ENCODE results near the gene CLCN2. TPM values are rescaled to one million over a fixed set of nuclear protein-coding genes. Genes with fewer than 3 reads are reported as not detected.

CLCN2 gene
- total and polyA plus RNA-seq, 2 of the 4 experiments (the other 2 are of a cell fraction) = 2.9 to 5.8 TPM

GRCh38 chr3:184300378-184300720, 61.1 kb downstream of the CLCN2 start:
- H3K79me1 ChIP-seq (ENCODE audit: low read depth in 1 of 2, low read length in 2 of 2) = peaks cover 27 to 49% of the 10 kb centered on the region in 2 experiments
- peaks cover 44% of the 10 kb centered on the region for H4K20me1 ChIP-seq (ENCODE audit: insufficient read depth, low read length)
- H3K14ac ChIP-seq (replicated peaks; ENCODE audit: low read depth, low read length) = peak overlapping the region; percentile 62
- peak overlapping the region; percentile 96; the same call in 1 of the 2 replicates for H3K23ac ChIP-seq (ENCODE audit: low read depth, low read length)
- H3K56ac ChIP-seq (ENCODE audit: extremely low read depth, insufficient read depth, low read length) = no peak overlapping the region; the same call in 1 of the 2 replicates
- no peaks in the 10 kb centered on the region for H3K9me3 ChIP-seq (ENCODE audit: control insufficient read depth, insufficient read depth, low read length)
- H3K27ac ChIP-seq (ENCODE audit: insufficient read depth, low read length) = peak overlapping the region; percentile 62; the same call in 1 of the 2 replicates
- DNase-seq (peak; percentile 75), ATAC-seq (ENCODE audit: low read depth) (no peak)
- H4K5ac ChIP-seq (ENCODE audit: low read depth, low read length) = 0 out of 2 replicates have a peak overlapping the region, but pooled peaks have one; percentile 25
- H2BK120ac ChIP-seq (ENCODE audit: low read depth, low read length) = peak overlapping the region; percentile 64; the same call in 1 of the 2 replicates
- ChIA-PET POLR2A (ENCODE audit: unreplicated experiment) (no interaction called here), CTCF (no interaction called here)
- intact Hi-C loops (cut with micrococcal nuclease) (no loop called here), dilution Hi-C loops (cut with HindIII; ENCODE audit: low sequenced_read_pairs, unreplicated experiment) (no loop called here), in situ Hi-C loops (cut with MboI; ENCODE audit: low sequenced_read_pairs) (no loop called here)
- no peak overlapping the region for H2AFZ ChIP-seq (replicated peaks; ENCODE audit: low read length, poor library complexity)
- H2BK15ac ChIP-seq (ENCODE audit: low read depth, low read length) = no peak overlapping the region
- H3K4me1 ChIP-seq (ENCODE audit: control insufficient read depth, insufficient read depth, low read length) = peaks cover 2% of the 10 kb centered on the region; the same call in 1 of the 2 replicates
- peak overlapping the region; percentile 58; the same call in 1 of the 2 replicates for H2AK5ac ChIP-seq (ENCODE audit: low read depth, low read length)
- H3K27me3 ChIP-seq (ENCODE audit: control insufficient read depth, insufficient read depth, low read length) = no peaks in the 10 kb centered on the region
- peak overlapping the region; percentile 0 to 67; a peak in 1 of 4 replicates for H4K8ac ChIP-seq (ENCODE audit: low read depth in 2 of 2, low read length in 2 of 2)
- WGBS, 2 experiments (ENCODE audit: extremely low coverage in 2 of 2, insufficient read length in 1 of 2) = no CpG with 5 or more reads among the region's 3 CpGs
- BruUV-seq (replicated peaks) = no TSS peak
- H3K4me3 ChIP-seq (ENCODE audit: insufficient read depth, low read depth, low read length) = peak overlapping the region; percentile 96
- H4K91ac ChIP-seq (ENCODE audit: insufficient read depth, low read depth, low read length) = no peak overlapping the region
- no peak overlapping the region for H3K18ac ChIP-seq (ENCODE audit: low read depth, low read length)
- H3K9ac ChIP-seq (ENCODE audit: low read depth, low read length) = peak overlapping the region; percentile 93
- no peaks in the 10 kb centered on the region; the same call in 1 of the 2 replicates for H3K9me1 ChIP-seq (ENCODE audit: insufficient read depth, low read length)
- no peak for TF ChIP-seq MAFK (IDR thresholded peaks at IDR 0.05; ENCODE audit: low read depth, low read length)
- peak; percentile 25; the same call in 1 of the 2 replicates for TF ChIP-seq POLR2A (IDR thresholded peaks at IDR 0.05; ENCODE audit: low read depth, low read length)
- TF ChIP-seq CEBPB (IDR thresholded peaks at IDR 0.05; ENCODE audit: low read depth, low read length) = no peak
- peak; percentile 19; the same call in 1 of the 2 replicates for TF ChIP-seq FOS (IDR thresholded peaks at IDR 0.05; ENCODE audit: low read depth, low read length)
- TF ChIP-seq CHD1 (IDR thresholded peaks at IDR 0.05; ENCODE audit: low read depth, low read length) = no peak
- no peak for TF ChIP-seq RFX5 (IDR thresholded peaks at IDR 0.05; ENCODE audit: low read depth, low read length)
- peak overlapping the region; percentile 76; the same call in 1 of the 2 replicates for H3K4ac ChIP-seq (ENCODE audit: low read depth, low read length)
- H3K36me3 ChIP-seq (ENCODE audit: control insufficient read depth, insufficient read depth, low read length) = peaks cover 41% of the 10 kb centered on the region
- no peak overlapping the region for H2BK20ac ChIP-seq (ENCODE audit: low read depth, low read length)
- H2AK9ac ChIP-seq (replicated peaks; ENCODE audit: low read depth, low read length, poor library complexity) = no peak overlapping the region
- H3K4me2 ChIP-seq (ENCODE audit: low read depth, low read length) = peak overlapping the region; percentile 95
- H2BK5ac ChIP-seq (ENCODE audit: low read depth, low read length, poor library complexity, severe bottlenecking) = peak overlapping the region; percentile 85

Data from IMR-90 (cell line).